H9 (cell line): ENCODE measurements around the gene TRAF7. TPM values are rescaled to one million over a fixed set of nuclear protein-coding genes. Genes with fewer than 3 reads are reported as not detected.

ENCODE experiments used
- DNase-seq: peaks from one replicate; pipeline ENCODE4 v3.0.0-alpha.2; 2017
- H2AFZ ChIP-seq: one replicate; pipeline ENCODE4 v1.6.1; 2013; ENCODE audit warnings: mild to moderate bottlenecking, low read length, control low read depth, moderate library complexity
- H2AK5ac ChIP-seq: 2 replicates; pipeline ENCODE4 v1.6.1; 2013; ENCODE audit warnings: low read length, control low read depth, mixed read lengths; ENCODE audit not compliant: insufficient read length
- H2BK120ac ChIP-seq: one replicate; pipeline ENCODE4 v1.6.1; 2013; ENCODE audit warnings: low read depth, mild to moderate bottlenecking, low read length, control low read depth, inconsistent platforms; ENCODE audit not compliant: poor library complexity, severe bottlenecking
- H2BK12ac ChIP-seq: 2 replicates; pipeline ENCODE4 v1.6.1; 2013; ENCODE audit warnings: low read length, control low read depth, mixed read lengths, low read depth; ENCODE audit not compliant: insufficient read length
- H2BK15ac ChIP-seq: 2 replicates; pipeline ENCODE4 v1.6.1; 2013; ENCODE audit warnings: low read depth, low read length, control low read depth
- H2BK20ac ChIP-seq: one replicate; pipeline ENCODE4 v1.6.1; 2013; ENCODE audit warnings: low read depth, mild to moderate bottlenecking, low read length, control low read depth, inconsistent platforms; ENCODE audit not compliant: poor library complexity, severe bottlenecking
- H2BK5ac ChIP-seq: 2 replicates; pipeline ENCODE4 v1.6.1; 2013; ENCODE audit warnings: low read length, control low read depth, mixed read lengths; ENCODE audit not compliant: insufficient read length
- H3K14ac ChIP-seq: 2 replicates; pipeline ENCODE4 v1.6.1; 2013; ENCODE audit warnings: low read length, control low read depth; ENCODE audit not compliant: insufficient read depth
- H3K18ac ChIP-seq: 2 replicates; pipeline ENCODE4 v1.6.1; 2013; ENCODE audit warnings: low read depth, mild to moderate bottlenecking, mixed read lengths, low read length, control low read depth; ENCODE audit not compliant: insufficient read length
- H3K23ac ChIP-seq: 2 replicates; pipeline ENCODE4 v1.6.1; 2013; ENCODE audit warnings: low read length, control low read depth, mixed read lengths, low read depth; ENCODE audit not compliant: insufficient read length
- H3K23me2 ChIP-seq: 2 replicates; pipeline ENCODE4 v1.6.1; 2013; ENCODE audit warnings: low read depth, mild to moderate bottlenecking, mixed read lengths, low read length, control low read depth; ENCODE audit not compliant: insufficient read length, poor library complexity, severe bottlenecking
- H3K27ac ChIP-seq: 2 replicates; pipeline ENCODE4 v1.5.1; 2013; ENCODE audit warnings: low read length, control low read depth, mixed read lengths, low read depth; ENCODE audit not compliant: insufficient read length
- H3K27me3 ChIP-seq: 2 replicates; pipeline ENCODE4 v1.6.1; 2013; ENCODE audit warnings: low read length, control low read depth, inconsistent platforms; ENCODE audit not compliant: insufficient read depth
- H3K4ac ChIP-seq: 2 replicates; pipeline ENCODE4 v1.6.1; 2013; ENCODE audit warnings: low read depth, mild to moderate bottlenecking, control low read depth, inconsistent platforms, low read length, moderate library complexity
- H3K4me1 ChIP-seq: 2 replicates; pipeline ENCODE4 v1.6.1; 2013; ENCODE audit warnings: low read length, control low read depth, inconsistent platforms; ENCODE audit not compliant: insufficient read depth
- H3K4me2 ChIP-seq: 2 replicates; pipeline ENCODE4 v1.6.1; 2013; ENCODE audit warnings: low read length, control low read depth, mixed read lengths; ENCODE audit not compliant: insufficient read length, insufficient read depth
- H3K56ac ChIP-seq: 2 replicates; pipeline ENCODE4 v1.6.1; 2013; ENCODE audit warnings: low read depth, mild to moderate bottlenecking, mixed read lengths, low read length, control low read depth; ENCODE audit not compliant: insufficient read length
- H3K79me1 ChIP-seq: 2 replicates; pipeline ENCODE4 v1.6.1; 2013; ENCODE audit warnings: low read depth, mild to moderate bottlenecking, moderate library complexity, low read length, control low read depth, inconsistent platforms; ENCODE audit not compliant: insufficient read depth, poor library complexity, severe bottlenecking
- H3K79me2 ChIP-seq: 2 replicates; pipeline ENCODE4 v1.6.1; 2013; ENCODE audit warnings: low read length, control low read depth, inconsistent platforms; ENCODE audit not compliant: insufficient read depth
- H3K9ac ChIP-seq: 2 replicates; pipeline ENCODE4 v1.6.1; 2013; ENCODE audit warnings: low read length, control low read depth, mixed read lengths; ENCODE audit not compliant: insufficient read length; ENCODE audit errors: extremely low read depth
- H3K9me3 ChIP-seq: one replicate; pipeline ENCODE4 v1.6.1; 2013; ENCODE audit warnings: low read depth, low read length, inconsistent platforms; ENCODE audit not compliant: control insufficient read depth
- H3T11ph ChIP-seq: one replicate; pipeline ENCODE4 v1.6.1; 2013; ENCODE audit warnings: mild to moderate bottlenecking, low read length, control low read depth, inconsistent platforms
- H4K20me1 ChIP-seq: one replicate; pipeline ENCODE4 v1.6.1; 2013; ENCODE audit not compliant: control insufficient read depth, insufficient read length, insufficient read depth
- H4K5ac ChIP-seq: 2 replicates; pipeline ENCODE4 v1.6.1; 2013; ENCODE audit warnings: low read depth, mild to moderate bottlenecking, mixed read lengths, low read length, control low read depth; ENCODE audit not compliant: insufficient read length
- H4K8ac ChIP-seq: replicated peaks from 2 replicates; pipeline ENCODE4 v1.6.1; 2013; ENCODE audit warnings: low read length, control low read depth, mixed read lengths, low read depth; ENCODE audit not compliant: insufficient read length
- H4K91ac ChIP-seq: 2 replicates; pipeline ENCODE4 v1.6.1; 2013; ENCODE audit warnings: low read depth, mild to moderate bottlenecking, moderate library complexity, mixed read lengths, low read length, control low read depth; ENCODE audit not compliant: insufficient read length
- H3K27ac Mint-ChIP-seq, 3 experiments: 2 replicates in 2 of 3; 3 replicates in 1 of 3; pipeline ENCODE4 v1.8.0; 2020 to 2021; ENCODE audit warnings: mixed read lengths in 3 of 3, mild to moderate bottlenecking in 1 of 3, moderate library complexity in 1 of 3
- H3K27me3 Mint-ChIP-seq: 2 replicates; pipeline ENCODE4 v1.8.0; 2021; ENCODE audit warnings: low read depth, mild to moderate bottlenecking, moderate library complexity, mixed read lengths
- H3K36me3 Mint-ChIP-seq, 3 experiments: 2 replicates in 2 of 3; 3 replicates in 1 of 3; pipeline ENCODE4 v1.8.0; 2020 to 2021; ENCODE audit warnings: low read depth in 3 of 3, mixed read lengths in 3 of 3; ENCODE audit not compliant: insufficient read depth in 1 of 3
- H3K4me1 Mint-ChIP-seq, 2 experiments: 2 replicates each; pipeline ENCODE4 v1.8.0; 2020; ENCODE audit warnings: mixed read lengths in 2 of 2
- H3K4me3 Mint-ChIP-seq, 2 experiments: 2 replicates in 1 of 2; 3 replicates in 1 of 2; pipeline ENCODE4 v1.8.0; 2020 to 2021; ENCODE audit warnings: mild to moderate bottlenecking in 2 of 2, mixed read lengths in 2 of 2, moderate library complexity in 1 of 2
- H3K9me3 Mint-ChIP-seq, 2 experiments: 2 replicates in 1 of 2; 3 replicates in 1 of 2; pipeline ENCODE4 v1.8.0; 2020; ENCODE audit warnings: mild to moderate bottlenecking in 2 of 2, mixed read lengths in 2 of 2, moderate library complexity in 1 of 2
- WGBS: extraction: QIAGEN DNeasy Blood & Tissue Kit; methylation state at CpG from one replicate; pipeline ENCODE4 v1.1.7; 2013; ENCODE audit warnings: missing lambda C conversion rate, low lambda C conversion rate, mixed read lengths; ENCODE audit not compliant: insufficient read length; ENCODE audit errors: extremely low coverage; 5-methylcytosine and 5-hydroxymethylcytosine counted together
- total RNA-seq: library from RNA; stranded (reverse); gene quantifications from 2 replicates; pipeline ENCODE4 v1.2.1, GENCODE V29; 2021
- TF ChIP-seq, protein P1 (sequence below): fragments of 200-600 bp; sonication (generic); conservative IDR thresholded peaks from 3 replicates; pipeline ENCODE4 v1.8.0; 2021; ENCODE audit warnings: antibody characterized with exemption, mild to moderate bottlenecking

TRAF7 gene
- total RNA-seq, 1 experiment from 2014 or later, result 108 TPM

DNA sequence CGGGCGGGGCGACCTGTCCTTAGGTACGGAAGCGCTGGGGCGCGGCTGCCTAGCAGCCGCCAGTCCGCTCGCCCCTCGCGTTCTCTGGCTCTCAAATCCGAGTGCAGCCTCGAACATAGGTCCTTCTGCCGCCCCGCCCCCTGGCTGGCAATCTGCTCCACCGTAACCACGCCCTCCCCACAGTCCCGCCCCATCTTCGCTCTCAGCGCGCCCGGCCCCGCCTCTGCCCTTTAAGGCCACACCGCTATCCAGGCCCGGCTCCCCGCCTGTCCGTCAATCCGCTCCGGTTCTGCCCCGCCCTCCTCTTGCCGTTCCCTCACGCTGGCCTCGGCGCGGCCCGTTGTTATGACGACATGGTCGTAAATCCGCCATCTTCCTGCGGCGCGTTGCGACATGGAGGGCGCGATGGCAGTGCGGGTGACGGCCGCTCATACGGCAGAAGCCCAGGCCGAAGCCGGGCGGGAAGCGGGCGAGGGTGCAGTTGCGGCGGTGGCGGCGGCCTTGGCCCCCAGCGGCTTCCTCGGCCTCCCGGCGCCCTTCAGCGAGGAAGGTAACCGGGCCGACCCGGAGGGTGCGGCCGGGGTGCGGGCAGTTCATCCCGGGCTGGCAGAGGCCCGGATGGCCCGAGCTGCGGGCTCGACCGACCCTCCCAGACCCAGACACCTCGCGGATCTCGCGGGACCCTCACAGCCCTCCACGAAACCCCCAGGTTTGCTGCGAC, 67.8 kb downstream of the TRAF7 start, which contains the start of gene E4F1:
TSS of gene E4F1 (plus strand) at position 371 of the 721 bp plus-strand sequence. CDS start at position 394, 23 bp downstream.
- Histone ChIP-seq H2AFZ (no peak within 1 kb of the TSS), H3K4ac (no peak within 1 kb of the TSS), H3K79me1 (no peaks in the 10 kb centered on the region), H3K4me1 (no peaks in the 10 kb centered on the region), H3K9me3 (no peaks in the 10 kb centered on the region), H3K27me3 (no peaks in the 10 kb centered on the region; the same call in 1 of the 2 replicates), H2BK5ac (no peak within 1 kb of the TSS), H3K9ac (peak within 1 kb of the TSS; percentile 60), H3K23me2 (no peaks in the 10 kb centered on the region), H3K18ac (peak within 1 kb of the TSS; percentile 27), H3K27ac (no peak within 1 kb of the TSS), H2AK5ac (no peak within 1 kb of the TSS), H3K4me2 (peak within 1 kb of the TSS; percentile 56), H3K23ac (no peak within 1 kb of the TSS), H2BK12ac (no peak within 1 kb of the TSS), H4K8ac (no peak within 1 kb of the TSS), H2BK120ac (no peak within 1 kb of the TSS), H4K5ac (no peak within 1 kb of the TSS), H3K56ac (no peak within 1 kb of the TSS), H4K20me1 (no peaks in the 10 kb centered on the region), H3K14ac (peak within 1 kb of the TSS; percentile 36; the same call in 1 of the 2 replicates), H2BK20ac (no peak within 1 kb of the TSS), H2BK15ac (no peak within 1 kb of the TSS), H4K91ac (no peak within 1 kb of the TSS), H3T11ph (no peak within 1 kb of the TSS), H3K79me2 (peaks cover 5% of the 10 kb centered on the region; the same call in 1 of the 2 replicates)
- DNase-seq, result peak; percentile 100
- TF ChIP-seq, protein P1, sequence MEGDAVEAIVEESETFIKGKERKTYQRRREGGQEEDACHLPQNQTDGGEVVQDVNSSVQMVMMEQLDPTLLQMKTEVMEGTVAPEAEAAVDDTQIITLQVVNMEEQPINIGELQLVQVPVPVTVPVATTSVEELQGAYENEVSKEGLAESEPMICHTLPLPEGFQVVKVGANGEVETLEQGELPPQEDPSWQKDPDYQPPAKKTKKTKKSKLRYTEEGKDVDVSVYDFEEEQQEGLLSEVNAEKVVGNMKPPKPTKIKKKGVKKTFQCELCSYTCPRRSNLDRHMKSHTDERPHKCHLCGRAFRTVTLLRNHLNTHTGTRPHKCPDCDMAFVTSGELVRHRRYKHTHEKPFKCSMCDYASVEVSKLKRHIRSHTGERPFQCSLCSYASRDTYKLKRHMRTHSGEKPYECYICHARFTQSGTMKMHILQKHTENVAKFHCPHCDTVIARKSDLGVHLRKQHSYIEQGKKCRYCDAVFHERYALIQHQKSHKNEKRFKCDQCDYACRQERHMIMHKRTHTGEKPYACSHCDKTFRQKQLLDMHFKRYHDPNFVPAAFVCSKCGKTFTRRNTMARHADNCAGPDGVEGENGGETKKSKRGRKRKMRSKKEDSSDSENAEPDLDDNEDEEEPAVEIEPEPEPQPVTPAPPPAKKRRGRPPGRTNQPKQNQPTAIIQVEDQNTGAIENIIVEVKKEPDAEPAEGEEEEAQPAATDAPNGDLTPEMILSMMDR, result no peak
- Mint-ChIP-seq H3K27ac (peak within 1 kb of the TSS in 2 of 3 experiments; percentile 55 to 75; a peak in 3 of 7 replicates), H3K4me1 (peaks cover 3% of the 10 kb centered on the region in 2 experiments; a peak in 2 of 4 replicates), H3K9me3 (no peaks in the 10 kb centered on the region), H3K27me3 (no peaks in the 10 kb centered on the region), H3K4me3 (peak within 1 kb of the TSS; percentile 80 to 84), H3K36me3 (peaks cover 0 to 3% (median 0%) of the 10 kb centered on the region in 3 experiments; a peak in 3 of 7 replicates)
- no CpG with 5 or more reads among the region's 82 CpGs for WGBS
